GM19240 (cell line): ENCODE results near the gene ATXN1.

ENCODE experiments used
- DNase-seq: peaks from one replicate; pipeline ENCODE4 v3.0.0; 2011; ENCODE audit warnings: low spot score; ENCODE audit not compliant: insufficient read length

Gene ATXN1

GRCh38 chr6:16504609-16505008, 256.7 kb downstream of the ATXN1 start:
- no peak for DNase-seq

DNA sequence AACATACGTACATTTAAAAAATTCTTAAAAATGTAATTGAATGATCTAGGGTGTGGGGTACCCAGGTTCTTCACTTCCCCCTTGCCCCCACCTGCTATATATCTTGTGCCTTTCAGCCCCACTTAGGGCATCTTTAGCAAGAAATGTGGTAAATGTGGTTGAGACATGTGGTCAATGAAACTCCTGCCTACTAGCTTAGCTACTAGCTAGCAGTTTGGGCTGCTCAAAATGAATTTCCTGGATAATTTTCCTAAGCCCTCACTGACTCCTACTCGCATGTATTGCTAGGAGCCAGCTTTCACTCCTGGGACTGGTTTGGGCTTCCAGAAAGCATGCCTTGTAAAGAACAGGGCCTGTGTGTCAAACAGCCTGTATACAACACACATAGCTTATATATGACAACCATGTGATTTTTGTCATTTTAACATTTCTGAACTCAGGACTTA, 257.3 kb downstream of the ATXN1 start:
- no peak for DNase-seq

- DNase-seq, result no peak
These were observed 258.0 kb downstream of the ATXN1 start for GRCh38 chr6:16503241-16503775.

GRCh38 chr6:16498957-16499356, 262.3 kb downstream of the ATXN1 start:
- no peak for DNase-seq

DNA sequence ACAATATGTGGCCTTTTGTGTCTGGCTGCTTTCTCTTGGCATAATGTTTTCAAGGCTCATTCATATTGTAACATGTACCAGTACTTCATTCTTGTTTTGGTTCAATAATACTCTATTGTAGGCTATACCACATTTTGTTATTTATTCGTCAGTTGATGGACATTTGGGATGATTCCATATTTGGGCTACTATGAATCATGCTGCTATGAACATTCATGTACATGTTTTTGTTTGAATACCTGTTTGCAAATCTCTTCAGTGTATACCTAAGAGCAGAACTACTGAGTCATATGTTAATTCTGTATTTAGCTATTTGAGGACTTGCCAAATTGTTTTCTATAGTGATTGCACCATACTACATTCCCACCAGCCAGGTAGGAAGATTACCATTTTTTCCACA, 263.0 kb downstream of the ATXN1 start:
- no peak for DNase-seq

- DNase-seq, result no peak
These were observed 264.1 kb downstream of the ATXN1 start for GRCh38 chr6:16496991-16497801.

GRCh38 chr6:16496210-16496609, 265.1 kb downstream of the ATXN1 start:
- no peak for DNase-seq

DNA sequence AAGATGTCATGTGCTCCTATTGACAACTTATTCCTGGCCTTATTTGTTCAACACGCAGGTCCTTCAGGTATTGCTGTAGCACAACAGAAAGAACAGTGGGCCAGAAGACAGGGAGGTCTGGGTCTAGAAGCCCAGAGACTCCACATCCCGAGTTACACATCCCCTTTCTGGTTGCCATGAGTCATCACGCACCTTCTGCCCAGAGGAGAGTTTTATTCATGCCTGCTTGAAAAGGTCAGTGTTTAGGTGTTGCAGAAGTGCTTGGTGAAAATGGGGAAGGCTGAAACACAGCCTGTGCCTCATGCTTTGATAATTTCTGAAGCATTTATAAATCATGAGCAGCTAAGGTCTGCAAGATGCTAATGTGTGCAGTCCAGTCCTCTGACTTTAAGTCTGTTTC, 266.5 kb downstream of the ATXN1 start:
- no peak for DNase-seq

GRCh38 chr6:16493802-16494201, 267.5 kb downstream of the ATXN1 start:
- DNase-seq, result no peak

DNA sequence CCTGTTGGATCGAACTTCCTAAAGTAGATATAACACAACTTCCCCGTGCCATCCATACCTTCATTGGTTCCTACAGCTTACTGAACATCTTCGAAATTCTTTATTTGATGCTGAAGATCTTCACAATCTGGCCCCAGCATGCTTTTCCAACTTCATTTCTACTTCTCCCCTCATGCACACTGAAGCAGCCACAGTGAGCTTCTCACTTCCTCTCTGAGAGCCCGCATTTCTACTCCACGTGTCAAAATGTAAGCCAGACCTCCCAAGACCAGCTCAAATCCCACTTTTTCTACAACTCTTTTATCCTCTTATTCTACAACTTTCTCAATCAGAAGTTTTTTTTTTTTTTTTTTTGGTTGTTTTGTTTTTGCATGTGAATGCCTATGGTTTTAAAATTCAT, 268.1 kb downstream of the ATXN1 start:
- no peak for DNase-seq

- no peak for DNase-seq
These were observed 269.5 kb downstream of the ATXN1 start for GRCh38 chr6:16491666-16492313.

DNA sequence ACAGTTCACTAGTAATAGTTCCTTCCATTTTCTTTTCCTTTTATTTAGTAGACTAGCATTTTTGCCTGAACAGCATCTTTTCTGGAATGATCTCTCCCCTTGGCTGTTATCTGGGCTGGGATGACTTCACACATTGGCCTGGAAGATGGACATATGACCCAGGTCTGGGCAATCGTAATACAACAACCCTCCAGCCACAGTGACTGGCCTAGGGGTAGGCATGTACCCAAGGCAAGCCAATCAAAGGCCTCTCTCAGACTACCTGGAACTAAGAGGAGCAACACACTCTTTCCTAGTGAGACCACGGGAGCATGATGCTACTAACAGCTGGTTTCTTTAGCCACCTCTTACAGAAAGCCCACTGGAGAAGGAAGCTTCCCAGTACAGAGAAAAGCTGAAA, 270.6 kb downstream of the ATXN1 start:
- no peak for DNase-seq

- no peak for DNase-seq
These were observed 272.4 kb downstream of the ATXN1 start for GRCh38 chr6:16488813-16489212.

DNA sequence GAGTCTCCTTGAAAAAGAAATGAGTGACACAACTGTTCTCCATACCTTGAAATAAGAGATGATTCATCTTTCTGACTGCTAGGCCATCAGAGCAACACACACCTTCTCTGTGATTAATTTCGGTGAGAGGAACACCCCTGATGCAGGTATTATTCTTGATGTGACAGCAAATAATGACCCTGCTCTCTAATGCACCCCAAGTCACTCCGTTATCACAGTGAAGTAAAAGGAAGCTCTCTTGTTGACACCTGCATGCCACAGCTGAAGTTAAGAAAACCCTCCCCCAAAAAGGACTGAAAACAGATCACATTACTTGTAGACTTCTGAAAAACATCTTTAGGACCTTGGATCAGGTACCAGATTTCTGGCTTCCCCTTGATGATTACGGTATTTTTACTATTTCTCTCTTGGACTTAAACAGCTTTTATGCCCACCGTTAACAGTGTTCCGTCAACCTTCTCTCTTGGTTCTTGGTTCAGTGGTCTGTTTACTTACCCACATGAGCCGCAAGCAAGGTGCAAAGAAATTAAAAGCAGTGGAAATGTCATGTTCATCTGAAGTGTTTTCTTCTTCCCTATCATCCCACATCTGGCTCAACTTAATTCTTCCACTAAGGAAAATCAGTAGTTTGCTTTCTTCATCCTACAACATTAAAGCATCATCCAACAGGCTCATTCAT, 273.1 kb downstream of the ATXN1 start:
- no peak for DNase-seq

DNA sequence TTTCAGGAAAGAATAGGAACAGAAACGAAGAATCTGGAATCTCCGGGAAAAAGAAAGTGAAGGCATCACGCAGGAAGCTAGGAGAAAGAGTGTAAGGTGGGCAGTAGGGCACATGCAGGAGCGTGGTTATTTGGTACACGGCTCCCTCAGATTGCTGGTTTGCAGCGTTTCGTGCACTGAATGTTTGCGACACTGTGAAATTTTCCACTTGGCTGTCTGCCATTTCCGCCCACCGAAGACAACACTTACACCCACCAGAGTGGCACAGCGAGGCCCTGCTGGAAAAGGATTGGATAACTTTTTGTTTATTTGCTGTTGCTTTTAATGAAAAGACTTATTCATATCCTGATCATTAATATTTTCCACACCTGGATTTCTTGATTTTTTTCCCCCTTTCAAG, 274.6 kb downstream of the ATXN1 start:
- no peak for DNase-seq

GRCh38 chr6:16483315-16483875, 277.9 kb downstream of the ATXN1 start:
- DNase-seq, result no peak

- no peak for DNase-seq
These were observed 278.5 kb downstream of the ATXN1 start for GRCh38 chr6:16482702-16483314.

DNA sequence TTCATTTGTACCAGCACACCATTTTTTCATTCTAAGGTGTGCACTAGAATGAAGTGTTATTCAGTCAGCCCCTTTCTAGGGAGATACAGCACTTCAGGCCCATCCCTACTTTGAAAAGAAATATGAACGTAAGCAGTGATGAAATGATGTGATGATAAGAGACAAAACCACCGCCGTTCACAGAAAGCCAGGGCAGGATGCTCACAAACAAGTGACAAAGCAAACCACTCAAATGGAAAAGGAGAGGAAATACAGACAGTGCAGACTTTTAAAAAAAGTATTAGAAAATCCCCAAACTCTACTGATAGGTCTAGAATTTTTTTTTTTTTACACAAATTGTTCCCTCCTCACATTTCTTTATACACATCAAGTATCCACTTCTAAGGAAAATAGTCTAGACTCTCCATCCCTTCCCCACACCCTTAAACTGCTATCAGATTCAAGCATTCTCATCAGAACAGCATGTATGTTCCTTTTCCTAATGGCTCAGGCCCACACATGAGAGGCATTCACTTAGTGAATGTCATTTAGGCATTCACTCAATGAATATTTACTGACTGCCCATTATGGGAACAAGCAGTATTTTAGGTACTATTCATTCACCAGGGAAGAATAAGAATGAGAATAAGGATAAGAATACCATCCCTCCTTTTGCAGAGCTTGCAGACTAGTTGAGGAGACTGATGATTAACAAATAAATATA, 279.4 kb downstream of the ATXN1 start:
- no peak for DNase-seq

DNA sequence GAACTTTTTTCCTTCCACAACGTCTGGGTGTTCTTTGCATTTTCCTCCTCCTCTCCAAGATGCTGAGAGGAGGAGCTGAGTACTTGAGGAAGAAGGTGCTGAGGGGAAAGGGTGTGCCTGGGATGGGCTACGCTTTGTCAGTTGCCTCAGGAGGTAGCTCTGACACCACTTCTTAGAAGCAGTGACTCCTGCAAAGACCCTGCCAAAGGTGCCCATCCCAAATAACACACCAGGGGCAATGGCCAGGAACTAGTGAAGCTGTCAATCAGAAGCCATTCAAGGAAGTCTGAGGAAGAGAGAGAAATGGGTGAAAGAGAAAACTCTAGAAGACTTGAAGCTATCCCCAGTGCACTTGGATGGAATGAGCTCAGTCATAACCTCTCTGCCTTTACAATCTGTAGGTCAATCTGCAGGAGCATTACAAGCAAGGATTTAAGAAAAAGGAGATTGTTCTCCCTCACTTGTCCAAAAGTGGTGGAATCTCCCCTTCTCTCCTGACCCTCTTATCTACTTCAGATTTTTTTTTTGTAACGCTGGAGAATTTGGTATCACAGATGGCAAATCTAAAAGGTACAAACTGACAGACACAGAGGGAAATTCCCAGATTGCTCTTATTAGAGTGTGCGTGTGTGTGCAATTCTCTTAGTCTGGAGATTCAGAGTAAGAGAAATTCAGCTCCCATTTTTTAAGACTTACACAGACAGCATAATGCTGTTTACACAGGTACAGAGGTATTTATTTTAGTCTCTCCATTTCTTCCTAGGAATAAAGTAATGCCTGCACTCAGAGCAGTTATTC, 280.3 kb downstream of the ATXN1 start:
- no peak for DNase-seq
